ENCODE data around the gene CADM2.

Gene CADM2

DNA sequence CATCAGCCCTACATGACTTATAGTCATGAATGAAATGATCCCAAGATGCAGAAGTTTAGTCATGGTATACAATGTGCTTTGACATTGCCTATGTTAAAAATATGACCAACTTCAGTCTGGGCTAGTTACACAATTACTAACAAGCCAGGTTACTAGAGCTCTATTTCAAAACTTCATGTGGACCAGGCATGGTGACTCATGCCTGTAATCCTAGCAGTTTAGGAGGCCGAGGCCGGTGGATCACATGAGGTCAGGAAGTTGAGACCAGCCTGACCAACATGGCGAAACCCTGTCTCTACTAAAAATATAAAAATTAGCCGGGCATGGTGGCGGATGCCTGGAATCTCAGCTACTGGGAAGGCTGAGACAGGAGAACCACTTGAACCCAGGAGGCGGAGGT lies 613.0 kb downstream of the CADM2 start:
- peaks cover 0 to 6% (median 0%) of the 10 kb centered on the region in 10 experiments; a peak in 2 of 20 replicates for H3K4me1 ChIP-seq
- no peaks in the 10 kb centered on the region for H4K20me1 ChIP-seq
- peak overlapping the region in 2 of 11 experiments; percentile 1 to 37; a peak in 2 of 22 replicates for H3K4me2 ChIP-seq
- no peak overlapping the region for H3K4me3 ChIP-seq
- no peaks in the 10 kb centered on the region for H3K27me3 ChIP-seq
- H3K27ac ChIP-seq = no peak overlapping the region
- no peak for TF ChIP-seq Cebpa-rat (IDR thresholded peaks at IDR 0.05)
- H3K9ac ChIP-seq = no peak overlapping the region
- H3K9me3 ChIP-seq (replicated peaks in 1 of 11) = no peaks in the 10 kb centered on the region
- no peaks in the 10 kb centered on the region for H3K36me3 ChIP-seq

DNA sequence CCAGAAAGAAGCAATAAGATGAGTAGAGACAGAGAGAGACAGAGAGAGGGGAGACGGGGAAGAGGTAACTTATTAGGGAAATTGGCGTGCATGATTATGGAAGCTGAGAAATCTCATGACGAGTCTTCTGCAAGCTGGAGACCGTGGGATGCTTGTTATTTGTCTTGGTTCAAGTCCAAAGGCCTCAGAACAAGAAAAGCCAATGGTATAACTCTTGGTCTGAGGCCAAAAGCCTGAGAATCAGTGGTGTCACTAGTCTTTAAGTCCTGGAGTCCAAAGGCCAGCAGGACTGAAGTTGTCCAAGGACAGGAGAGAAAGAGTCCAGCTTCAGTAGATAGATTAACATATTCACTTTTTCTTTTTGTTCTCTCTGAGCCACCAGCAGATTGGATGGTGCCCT lies 613.6 kb downstream of the CADM2 start:
- no peak overlapping the region for H3K4me3 ChIP-seq
- H3K36me3 ChIP-seq = no peaks in the 10 kb centered on the region
- H3K9me3 ChIP-seq (replicated peaks in 1 of 11) = no peaks in the 10 kb centered on the region
- H3K27me3 ChIP-seq = no peaks in the 10 kb centered on the region
- no peak for TF ChIP-seq Cebpa-rat (IDR thresholded peaks at IDR 0.05)
- H3K4me1 ChIP-seq = peaks cover 0 to 6% (median 0%) of the 10 kb centered on the region in 10 experiments; a peak in 2 of 20 replicates
- H3K9ac ChIP-seq = no peak overlapping the region
- H3K4me2 ChIP-seq = no peak overlapping the region
- H4K20me1 ChIP-seq = no peaks in the 10 kb centered on the region
- H3K27ac ChIP-seq = no peak overlapping the region

GRCh38 chr3:85572978-85573377 lies 614.2 kb downstream of the CADM2 start:
- no peaks in the 10 kb centered on the region for H3K27me3 ChIP-seq
- peaks cover 0 to 6% (median 0%) of the 10 kb centered on the region in 10 experiments; a peak in 4 of 20 replicates for H3K4me1 ChIP-seq
- no peaks in the 10 kb centered on the region for H3K9me3 ChIP-seq (replicated peaks in 1 of 11)
- H3K27ac ChIP-seq = no peak overlapping the region
- no peak overlapping the region for H3K4me3 ChIP-seq
- H3K9ac ChIP-seq = no peak overlapping the region
- H3K36me3 ChIP-seq = no peaks in the 10 kb centered on the region
- no peaks in the 10 kb centered on the region for H4K20me1 ChIP-seq
- no peak overlapping the region for H3K4me2 ChIP-seq
- no peak for TF ChIP-seq Cebpa-rat (IDR thresholded peaks at IDR 0.05)

DNA sequence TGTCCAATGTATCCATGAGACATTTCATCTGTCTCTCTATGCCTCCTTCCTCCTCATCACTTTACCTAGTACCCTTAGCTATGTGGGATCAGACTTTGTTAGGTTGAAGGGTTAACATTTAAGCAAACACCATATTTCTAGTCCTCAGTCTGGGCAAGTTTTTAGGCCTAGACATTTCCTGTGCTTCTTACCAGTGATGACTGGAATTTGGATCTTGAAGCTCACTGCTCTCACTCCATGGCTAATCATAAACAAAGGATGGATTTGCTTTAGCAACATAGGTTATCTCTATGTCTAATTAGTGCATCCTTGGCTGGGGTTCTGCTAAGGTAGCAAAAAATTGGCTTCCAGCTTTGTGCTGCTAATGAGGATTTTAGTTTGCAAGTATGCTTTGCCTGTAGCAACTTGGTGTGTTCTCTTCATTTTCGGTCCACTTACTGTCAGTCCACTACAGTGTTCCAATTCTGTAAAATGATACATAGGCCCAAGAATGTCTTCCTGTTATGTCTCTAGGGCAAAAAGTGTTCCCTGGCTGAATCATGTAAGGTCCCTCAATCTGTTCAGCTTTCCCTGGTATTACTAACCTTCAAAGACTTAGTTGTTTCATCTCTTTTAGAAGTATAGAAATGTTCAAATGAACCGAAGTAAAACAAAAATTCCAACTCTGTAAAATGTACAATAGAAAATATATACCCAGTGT lies 615.4 kb downstream of the CADM2 start:
- Histone ChIP-seq H3K27me3 (no peaks in the 10 kb centered on the region), H3K4me2 (no peak overlapping the region), H3K36me3 (no peaks in the 10 kb centered on the region), H4K20me1 (no peaks in the 10 kb centered on the region), H3K4me1 (peaks cover 0 to 6% (median 0%) of the 10 kb centered on the region in 10 experiments; a peak in 4 of 20 replicates), H3K27ac (no peak overlapping the region), H3K9ac (no peak overlapping the region; a peak in 1 of 22 replicates), H3K9me3 (replicated peaks in 1 of 11) (no peaks in the 10 kb centered on the region), H3K4me3 (no peak overlapping the region)
- TF ChIP-seq Cebpa-rat (IDR thresholded peaks at IDR 0.05) = no peak

DNA sequence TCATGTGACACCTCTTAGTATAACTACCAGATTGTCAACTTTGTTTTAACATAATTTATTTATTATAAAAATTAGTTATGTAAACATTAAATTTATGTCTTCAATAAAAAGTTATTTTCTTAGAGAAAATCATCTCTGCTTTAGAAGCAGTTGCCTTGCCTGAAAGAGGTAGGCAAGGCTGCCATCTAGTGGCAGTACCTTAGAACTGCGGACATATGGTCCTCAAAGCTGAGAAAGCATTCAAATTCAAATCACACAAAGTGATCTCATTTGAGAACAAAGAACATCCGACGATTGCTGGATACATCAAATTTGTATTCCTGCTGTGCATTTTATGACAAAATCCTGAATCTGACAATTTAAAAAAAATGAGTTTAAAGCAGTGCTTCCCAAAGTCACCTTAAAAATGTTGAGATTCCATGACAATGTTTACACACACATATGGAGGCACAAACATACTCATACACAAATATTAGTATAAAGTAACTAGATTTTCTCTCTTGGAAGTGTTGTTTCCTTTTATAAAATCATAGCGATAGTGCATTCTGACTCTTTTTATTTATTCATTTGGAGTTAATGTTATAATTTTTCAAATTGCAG lies 617.4 kb downstream of the CADM2 start:
- Histone ChIP-seq H3K27ac (no peak overlapping the region), H3K27me3 (no peaks in the 10 kb centered on the region), H4K20me1 (no peaks in the 10 kb centered on the region), H3K9ac (no peak overlapping the region), H3K36me3 (no peaks in the 10 kb centered on the region), H3K4me3 (no peak overlapping the region), H3K9me3 (replicated peaks in 1 of 11) (no peaks in the 10 kb centered on the region), H3K4me1 (peaks cover 0 to 6% (median 0%) of the 10 kb centered on the region in 10 experiments; a peak in 4 of 20 replicates), H3K4me2 (no peak overlapping the region)
- no peak for TF ChIP-seq Cebpa-rat (IDR thresholded peaks at IDR 0.05)

DNA sequence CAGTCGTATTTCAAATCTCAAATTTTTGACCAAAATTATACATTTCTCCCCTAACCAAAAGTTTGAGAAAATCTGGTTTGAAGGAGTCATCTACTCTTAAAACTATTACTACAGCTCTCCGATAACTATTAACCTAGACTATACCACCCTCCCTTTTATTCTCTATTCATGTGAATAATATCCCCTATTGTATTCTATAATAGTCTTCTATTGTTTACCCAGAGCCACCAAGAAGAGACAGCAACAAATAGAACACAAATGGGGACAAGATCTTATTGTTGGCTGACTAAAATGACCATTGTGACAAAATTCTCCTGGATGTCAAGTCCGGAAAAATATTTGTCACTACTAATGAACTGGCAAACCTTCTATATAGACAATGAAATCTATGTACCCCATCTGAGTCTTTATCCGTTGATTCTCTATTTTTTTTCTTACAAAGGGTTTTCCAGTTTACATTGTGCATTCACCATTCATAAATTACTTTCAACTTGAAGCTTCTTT lies 618.0 kb downstream of the CADM2 start:
- Histone ChIP-seq H3K36me3 (no peaks in the 10 kb centered on the region), H3K9me3 (replicated peaks in 1 of 11) (no peaks in the 10 kb centered on the region), H3K4me1 (peaks cover 0 to 5% (median 0%) of the 10 kb centered on the region in 10 experiments; a peak in 4 of 20 replicates), H3K9ac (no peak overlapping the region), H3K27ac (no peak overlapping the region), H4K20me1 (no peaks in the 10 kb centered on the region), H3K4me2 (no peak overlapping the region), H3K4me3 (no peak overlapping the region), H3K27me3 (no peaks in the 10 kb centered on the region)
- TF ChIP-seq Cebpa-rat (IDR thresholded peaks at IDR 0.05) = no peak

DNA sequence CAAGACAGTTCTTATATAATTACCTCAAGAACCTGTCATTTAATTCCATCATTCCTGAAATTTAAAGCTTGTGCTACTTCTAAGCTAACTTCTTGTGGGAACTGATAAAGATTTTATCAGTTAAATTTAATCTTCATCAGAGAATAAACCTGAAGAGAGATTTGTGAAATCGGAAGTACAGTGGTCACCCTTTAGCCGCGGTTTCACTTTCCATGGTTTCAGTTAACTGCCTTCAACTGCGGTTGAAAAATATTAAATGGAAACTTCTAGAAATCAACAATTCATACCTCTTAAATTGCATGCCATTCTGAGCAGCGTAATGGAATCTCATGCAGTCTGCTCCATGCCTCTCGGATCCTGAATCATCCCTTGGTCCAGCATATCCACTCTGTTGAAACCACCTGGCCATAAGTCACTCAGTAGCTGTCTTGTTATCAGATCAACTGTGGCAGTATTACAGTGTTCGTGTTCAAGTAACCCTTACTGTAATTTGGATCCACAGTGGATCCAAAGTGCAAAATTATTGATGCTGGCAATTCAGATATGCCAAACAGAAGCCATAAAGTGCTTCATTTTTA lies 626.1 kb downstream of the CADM2 start:
- Histone ChIP-seq H3K4me1 (peaks cover 13 to 37% (median 27%) of the 10 kb centered on the region in 10 experiments), H3K4me2 (peak overlapping the region; percentile 49 to 84 (median 61))

DNA sequence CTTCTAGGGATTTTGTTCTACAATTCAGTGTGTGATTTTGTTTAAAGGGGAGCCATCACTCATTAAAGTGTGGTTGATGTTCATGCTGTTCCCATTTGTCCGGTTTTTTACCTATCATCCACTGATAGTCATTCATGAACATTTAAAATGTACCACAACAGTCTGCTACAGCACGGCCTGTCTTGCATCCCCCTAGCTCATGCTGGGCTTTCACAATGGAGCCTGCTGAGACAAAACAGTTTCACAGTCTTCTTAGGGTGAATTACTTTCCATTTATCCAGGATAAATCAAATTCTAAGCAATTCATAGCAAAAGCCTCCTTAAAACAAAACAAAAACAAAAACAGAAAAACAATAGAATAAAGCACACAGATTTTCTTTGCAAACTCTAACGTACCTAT lies 627.2 kb downstream of the CADM2 start:
- H3K4me3 ChIP-seq = no peak overlapping the region
- no peaks in the 10 kb centered on the region for H4K20me1 ChIP-seq
- no peak for TF ChIP-seq Cebpa-rat (IDR thresholded peaks at IDR 0.05)

More for the DNA sequence above, 626.1 kb downstream of the CADM2 start:
- no peak for TF ChIP-seq Cebpa-rat (IDR thresholded peaks at IDR 0.05)
- H3K27me3 ChIP-seq = no peaks in the 10 kb centered on the region
- no peaks in the 10 kb centered on the region for H4K20me1 ChIP-seq
- H3K9me3 ChIP-seq (replicated peaks in 1 of 11) = no peaks in the 10 kb centered on the region
- H3K9ac ChIP-seq = no peak overlapping the region
- no peaks in the 10 kb centered on the region for H3K36me3 ChIP-seq
- peak overlapping the region in 2 of 10 experiments; percentile 19 to 26; a peak in 3 of 20 replicates for H3K4me3 ChIP-seq
- H3K27ac ChIP-seq = peak overlapping the region in 8 of 11 experiments; percentile 15 to 64 (median 57); a peak in 15 of 22 replicates

GRCh38 chr3:85589145-85589544 lies 630.4 kb downstream of the CADM2 start:
- Histone ChIP-seq H3K4me1 (peaks cover 13 to 35% (median 26%) of the 10 kb centered on the region in 10 experiments), H4K20me1 (no peaks in the 10 kb centered on the region), H3K36me3 (no peaks in the 10 kb centered on the region), H3K27ac (no peak overlapping the region), H3K9me3 (replicated peaks in 1 of 11) (no peaks in the 10 kb centered on the region), H3K4me3 (no peak overlapping the region), H3K9ac (no peak overlapping the region), H3K27me3 (no peaks in the 10 kb centered on the region), H3K4me2 (peak overlapping the region in 9 of 11 experiments; percentile 20 to 62 (median 52); a peak in 17 of 22 replicates)
- TF ChIP-seq Cebpa-rat (IDR thresholded peaks at IDR 0.05) = no peak

More for the DNA sequence above, 627.2 kb downstream of the CADM2 start:
- Histone ChIP-seq H3K27me3 (no peaks in the 10 kb centered on the region), H3K4me1 (peaks cover 13 to 37% (median 27%) of the 10 kb centered on the region in 10 experiments), H3K9me3 (replicated peaks in 1 of 11) (no peaks in the 10 kb centered on the region), H3K9ac (no peak overlapping the region), H3K27ac (peak overlapping the region in 1 of 11 experiments; percentile 60; a peak in 2 of 22 replicates), H3K4me2 (0 out of 22 replicates have a peak overlapping the region, but pooled peaks of 1 of the 11 experiments have one; percentile 52), H3K36me3 (no peaks in the 10 kb centered on the region)

Data from BLaER1 treated with 17β-estradiol and CSF1 and Interleukin-3, amounts not matched to agents 10 nM and 100 nM (cell line).